DND-41 (cell line): ENCODE measurements around the gene TLE1.

Experiments used
- CTCF ChIP-seq: IDR thresholded peaks from 2 replicates; pipeline ENCODE4 v1.5.1; 2012; ENCODE audit warnings: borderline replicate concordance, low read length, moderate library complexity, mild to moderate bottlenecking; ENCODE audit not compliant: poor library complexity, severe bottlenecking; ENCODE audit errors: extremely low read depth
- EZH2 ChIP-seq: IDR thresholded peaks from 3 replicates; pipeline ENCODE4 v1.6.1; 2012; ENCODE audit warnings: borderline replicate concordance, low read depth, mild to moderate bottlenecking, moderate library complexity, low read length, inconsistent platforms; ENCODE audit not compliant: severe bottlenecking

GRCh38 chr9:81717061-81717746, 27.9 kb upstream of the TLE1 start:
- no peak for TF ChIP-seq CTCF
- TF ChIP-seq EZH2 = no peak
